SKM-1 treated with dmso at 0.1 percent for 144 hours (cell line): ENCODE results near the gene GALNT14.

ENCODE experiments used
- DNase-seq: peaks from one replicate; lab custom pipeline; 2025; ENCODE audit not compliant: unreplicated experiment; lab: John Stamatoyannopoulos, UW

Gene GALNT14

GRCh38 chr2:31089645-31090044 is 48.6 kb downstream of the GALNT14 start:
- DNase-seq: no peak

GRCh38 chr2:31088504-31089195 is 49.6 kb downstream of the GALNT14 start:
- DNase-seq: no peak

GRCh38 chr2:31087491-31087890 is 50.7 kb downstream of the GALNT14 start:
- no peak for DNase-seq

GRCh38 chr2:31086590-31086989 is 51.6 kb downstream of the GALNT14 start:
- DNase-seq: no peak

GRCh38 chr2:31083234-31083993 is 54.8 kb downstream of the GALNT14 start:
- no peak for DNase-seq

GRCh38 chr2:31082002-31082401 is 56.2 kb downstream of the GALNT14 start:
- no peak for DNase-seq

GRCh38 chr2:31081492-31081891 is 56.7 kb downstream of the GALNT14 start:
- DNase-seq: no peak

GRCh38 chr2:31080361-31080760 is 57.9 kb downstream of the GALNT14 start:
- DNase-seq: no peak

GRCh38 chr2:31079665-31080064 is 58.6 kb downstream of the GALNT14 start:
- no peak for DNase-seq

GRCh38 chr2:31078579-31079105 is 59.6 kb downstream of the GALNT14 start:
- DNase-seq: no peak

- DNase-seq: no peak
These were observed 60.2 kb downstream of the GALNT14 start for GRCh38 chr2:31078011-31078410.

GRCh38 chr2:31075941-31076590 is 62.2 kb downstream of the GALNT14 start:
- no peak for DNase-seq

GRCh38 chr2:31075431-31075830 is 62.8 kb downstream of the GALNT14 start:
- DNase-seq: no peak

GRCh38 chr2:31071741-31072140 is 66.5 kb downstream of the GALNT14 start:
- DNase-seq: no peak

- no peak for DNase-seq
These were observed 67.7 kb downstream of the GALNT14 start for GRCh38 chr2:31070339-31071125.

- DNase-seq: no peak
These were observed 68.5 kb downstream of the GALNT14 start for GRCh38 chr2:31069643-31070325.

- DNase-seq: no peak
These were observed 71.0 kb downstream of the GALNT14 start for GRCh38 chr2:31067259-31067658.

GRCh38 chr2:31066551-31066950 is 71.7 kb downstream of the GALNT14 start:
- DNase-seq: no peak

- DNase-seq: no peak
These were observed 72.2 kb downstream of the GALNT14 start for GRCh38 chr2:31066086-31066485.

- DNase-seq: no peak
These were observed 72.9 kb downstream of the GALNT14 start for GRCh38 chr2:31065356-31065755.
